GM19099 (cell line): Measurements from ENCODE around the gene STX3.

Experiments
- POLR2A ChIP-seq: IDR thresholded peaks from 3 replicates; pipeline ENCODE4 v1.6.1; 2011; ENCODE audit warnings: low read depth; ENCODE audit not compliant: insufficient read length; ENCODE audit errors: extremely low read depth

STX3 gene

DNA sequence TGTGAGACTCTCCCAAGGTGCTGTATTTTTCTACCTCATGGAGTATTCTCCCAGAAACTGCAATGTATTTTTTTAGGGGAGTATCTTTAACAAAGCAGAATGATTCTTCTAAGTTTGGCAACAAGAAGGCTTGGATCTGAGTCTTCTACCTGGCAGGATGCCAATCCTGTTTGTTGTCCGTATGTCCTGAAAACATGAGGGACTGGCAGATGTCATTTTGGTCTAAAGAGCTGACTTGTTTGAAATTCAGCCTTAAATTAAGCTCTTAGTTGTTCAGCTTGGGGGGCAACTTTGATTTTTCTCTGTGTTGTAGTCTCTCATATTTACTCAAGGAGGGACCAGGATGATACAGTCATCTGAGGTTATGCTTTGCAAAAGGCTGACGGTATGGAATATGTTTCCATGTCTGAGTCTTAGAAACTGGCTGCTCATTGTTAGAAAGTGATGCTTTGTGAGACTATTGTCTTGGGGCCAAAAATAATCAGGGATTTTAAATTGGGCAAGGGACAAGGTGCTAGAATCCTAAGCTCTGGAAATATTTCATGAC, 46.1 kb downstream of the STX3 start:
- no peak for TF ChIP-seq POLR2A

DNA sequence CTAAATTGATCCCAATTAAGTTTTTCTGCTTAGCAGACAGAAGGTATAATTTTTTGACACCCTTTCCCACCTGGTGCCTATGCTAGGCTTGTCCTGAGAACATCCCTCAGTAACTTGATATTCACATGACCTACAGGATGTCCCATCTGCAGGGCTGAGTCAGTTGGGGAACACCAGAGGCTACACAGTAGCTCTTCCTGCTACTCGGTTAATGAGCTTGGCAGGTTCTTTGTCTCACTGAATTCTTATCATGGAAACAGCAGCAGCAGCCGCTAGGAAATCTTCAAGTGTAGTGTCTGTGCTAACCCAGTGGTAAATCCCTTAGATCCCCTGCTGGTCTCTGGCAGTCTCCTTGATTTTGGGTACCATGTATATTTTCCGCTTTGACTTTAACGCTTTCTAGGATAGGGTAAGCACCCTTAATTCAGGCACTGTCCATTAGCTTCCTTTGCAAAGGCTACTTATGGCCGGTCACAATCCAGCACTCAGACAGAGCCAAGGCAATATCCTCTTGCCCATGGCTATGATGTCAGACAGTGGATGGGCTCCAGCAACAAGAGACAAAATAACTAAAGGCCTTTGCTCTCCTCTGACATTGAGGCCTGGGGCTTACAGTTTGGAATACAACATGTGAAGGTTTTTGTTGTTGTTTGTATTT, 46.9 kb downstream of the STX3 start:
- TF ChIP-seq POLR2A = no peak

DNA sequence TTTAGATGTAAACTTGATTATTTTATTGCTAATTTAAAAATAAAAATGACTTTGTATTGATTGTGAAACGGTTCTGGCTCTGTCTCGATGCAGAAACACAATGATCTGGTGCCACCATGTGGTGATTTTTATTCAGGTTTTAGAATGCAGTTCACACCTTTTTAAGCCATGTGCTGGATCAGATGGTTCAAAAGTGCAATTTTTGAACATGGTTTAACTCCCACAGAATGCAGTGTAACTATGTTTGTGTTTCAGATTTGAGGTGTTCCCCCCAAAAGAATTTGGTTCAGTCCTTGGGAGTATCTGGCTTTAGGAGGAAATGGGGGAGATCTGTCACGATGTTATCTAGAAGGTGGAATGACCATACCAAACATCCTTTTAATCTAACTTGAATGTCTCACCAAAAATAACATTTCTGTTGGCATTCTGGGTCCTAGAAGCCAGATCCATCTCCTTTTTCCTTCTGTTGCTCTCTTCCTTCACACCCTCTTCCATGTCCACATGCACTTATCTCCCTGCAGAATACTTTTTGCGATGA, 47.5 kb downstream of the STX3 start:
- TF ChIP-seq POLR2A = no peak

DNA sequence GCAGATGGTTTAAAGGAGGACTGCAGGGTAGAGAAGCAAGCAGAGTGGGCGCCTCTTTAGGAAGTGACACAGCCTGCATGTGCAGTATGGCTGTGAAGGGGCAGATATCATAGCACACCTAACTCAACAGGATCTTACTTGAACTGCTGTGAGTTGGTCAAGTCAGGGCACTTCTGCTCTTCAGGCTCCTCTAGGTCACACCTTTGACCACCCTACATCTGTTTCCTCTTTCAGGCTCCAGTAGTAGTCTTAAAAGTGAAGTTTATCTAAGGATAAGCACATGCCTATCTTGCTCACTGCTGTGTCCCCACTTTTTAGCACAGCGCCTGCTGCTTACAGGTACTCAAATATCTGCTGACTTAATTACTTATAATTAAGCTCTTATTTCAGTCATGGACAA, 48.9 kb downstream of the STX3 start:
- no peak for TF ChIP-seq POLR2A

DNA sequence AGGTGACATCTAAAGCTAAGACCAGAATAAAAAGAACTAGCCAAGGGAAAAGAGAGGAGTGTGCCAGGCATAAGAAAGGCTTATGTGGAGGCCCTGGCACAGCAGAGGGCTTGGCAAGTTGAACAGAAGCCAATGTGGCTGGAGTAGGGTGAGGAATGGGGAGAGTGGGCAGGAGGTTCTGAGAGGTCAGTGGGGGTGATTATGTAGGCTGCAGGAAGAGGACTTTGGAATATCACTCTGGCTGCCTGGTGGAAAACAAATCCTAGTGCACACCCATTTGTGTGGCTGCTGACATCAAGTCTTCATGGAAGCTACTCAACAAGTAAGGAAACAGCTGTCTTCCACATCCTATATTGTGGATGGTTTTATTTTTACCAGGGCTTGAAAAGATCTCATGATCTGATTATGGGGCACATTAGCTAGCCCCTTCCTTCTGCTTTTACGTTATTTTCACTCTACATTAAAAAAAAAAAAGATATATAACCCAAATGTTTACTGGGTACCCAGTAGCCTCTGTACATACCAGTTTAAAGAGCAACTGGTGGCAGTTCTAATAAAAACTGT, 52.0 kb downstream of the STX3 start:
- TF ChIP-seq POLR2A = no peak

DNA sequence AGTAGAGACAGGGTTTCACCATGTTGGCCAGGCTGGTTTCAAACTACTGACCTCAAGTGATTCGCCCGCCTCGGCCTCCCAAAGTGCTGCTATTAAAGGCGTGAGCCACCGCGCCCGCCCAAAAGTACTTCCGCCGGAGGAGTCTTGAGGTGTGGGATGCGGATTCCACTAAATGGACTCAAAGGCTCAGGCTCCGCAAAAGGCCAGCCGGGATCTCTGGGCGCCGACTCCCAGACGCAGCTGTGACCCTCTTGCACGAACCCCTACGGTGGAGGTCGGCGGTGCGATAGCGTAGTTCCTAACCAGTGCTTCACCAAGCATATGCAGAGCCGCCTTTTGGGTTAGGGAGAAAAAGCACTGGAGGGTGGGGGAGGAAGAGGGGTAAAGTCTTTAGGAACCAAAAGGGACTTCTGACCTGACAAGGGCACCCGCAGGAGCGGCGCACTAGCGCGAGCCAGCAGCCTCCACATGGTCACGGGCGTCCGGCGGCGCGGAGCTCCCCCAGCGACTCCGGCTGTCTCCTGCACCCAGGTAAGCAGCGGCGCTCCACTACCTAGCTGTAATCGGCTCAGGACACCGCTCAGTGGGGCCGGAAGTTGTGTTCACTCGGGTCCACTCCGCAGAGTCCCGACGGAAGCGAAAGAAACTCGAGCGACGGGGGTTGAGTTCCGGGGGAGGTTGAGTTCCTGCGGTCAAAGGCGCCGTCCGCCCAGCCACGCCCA, 55.2 kb downstream of the STX3 start, which contains the start of gene MRPL16:
Gene MRPL16 (minus strand): TSS at position 590 of the 722 bp plus-strand sequence. CDS start 120 bp downstream, at position 470.
- TF ChIP-seq POLR2A = peak; percentile 91

DNA sequence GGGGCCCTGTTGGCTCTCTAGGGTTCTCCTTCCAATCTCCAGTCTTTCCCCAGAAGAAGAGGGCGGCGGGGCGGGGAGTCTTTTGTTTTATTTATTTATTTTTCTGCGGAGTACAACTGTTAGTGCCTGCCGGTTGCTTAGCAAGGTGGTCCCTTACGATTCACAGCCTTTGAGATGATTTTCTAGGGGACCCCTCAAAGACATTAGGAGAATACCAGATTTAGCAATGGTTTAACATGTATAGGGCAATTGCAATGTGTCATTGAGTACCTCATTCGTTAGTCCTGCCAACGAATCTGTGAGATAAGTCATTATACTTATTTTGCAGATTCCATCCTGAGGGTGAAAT, 55.7 kb downstream of the STX3 start:
- no peak for TF ChIP-seq POLR2A

DNA sequence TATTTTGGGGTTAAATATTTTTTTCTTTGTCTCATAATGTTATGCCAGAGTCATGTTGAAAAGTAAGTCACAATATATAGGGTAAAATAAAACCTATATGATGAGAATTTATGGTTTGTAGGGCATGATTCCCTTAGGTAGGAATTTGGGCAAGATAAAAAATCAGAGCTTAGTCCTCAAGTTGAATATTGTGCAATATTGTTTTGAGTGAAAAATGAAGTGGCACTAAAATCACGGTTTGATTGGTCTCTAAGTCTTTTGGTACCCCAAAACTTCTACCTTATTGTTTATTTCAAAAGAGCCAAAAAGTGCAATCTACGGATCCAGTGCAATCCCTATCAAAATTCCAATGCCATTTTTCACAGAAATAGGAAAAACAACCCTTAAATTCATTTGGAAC, 57.0 kb downstream of the STX3 start:
- TF ChIP-seq POLR2A = no peak

DNA sequence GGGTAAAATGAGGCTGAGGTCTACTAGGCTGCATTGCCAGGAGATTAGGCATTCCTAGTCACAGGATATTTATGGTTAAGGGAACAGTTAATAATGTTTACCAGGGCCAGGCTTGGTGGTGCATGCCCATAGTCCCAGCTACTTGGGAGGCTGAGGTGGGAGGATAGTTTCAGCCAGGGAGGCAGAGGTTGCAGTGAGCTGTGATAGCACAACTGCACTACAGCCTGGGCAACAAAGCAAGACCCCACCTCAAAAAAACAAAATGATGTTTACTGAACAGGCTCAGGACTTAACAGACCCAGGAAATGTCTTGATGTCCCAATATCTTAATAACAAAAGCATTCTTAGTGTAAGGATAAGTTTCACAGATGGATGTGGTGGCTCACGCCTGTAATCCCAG, 58.2 kb downstream of the STX3 start:
- TF ChIP-seq POLR2A = no peak

DNA sequence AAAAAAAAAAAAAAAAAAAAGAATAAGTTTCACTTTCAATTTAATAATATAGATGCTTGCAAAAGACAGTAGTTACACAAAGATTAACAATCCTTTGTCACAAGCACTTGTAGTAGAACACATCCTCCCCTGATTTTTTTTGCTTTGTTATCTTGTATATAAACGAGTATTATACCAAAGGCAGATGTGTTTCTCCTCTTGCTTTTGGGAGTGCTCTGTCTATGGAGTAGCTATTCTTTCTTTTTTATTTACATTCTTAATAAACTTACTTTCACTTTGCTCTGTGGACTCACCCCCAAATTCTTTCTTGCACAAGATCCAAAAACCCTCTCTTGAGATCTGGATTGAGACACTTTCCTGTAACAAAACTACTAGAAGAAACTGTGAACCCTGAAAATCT, 58.8 kb downstream of the STX3 start:
- no peak for TF ChIP-seq POLR2A

DNA sequence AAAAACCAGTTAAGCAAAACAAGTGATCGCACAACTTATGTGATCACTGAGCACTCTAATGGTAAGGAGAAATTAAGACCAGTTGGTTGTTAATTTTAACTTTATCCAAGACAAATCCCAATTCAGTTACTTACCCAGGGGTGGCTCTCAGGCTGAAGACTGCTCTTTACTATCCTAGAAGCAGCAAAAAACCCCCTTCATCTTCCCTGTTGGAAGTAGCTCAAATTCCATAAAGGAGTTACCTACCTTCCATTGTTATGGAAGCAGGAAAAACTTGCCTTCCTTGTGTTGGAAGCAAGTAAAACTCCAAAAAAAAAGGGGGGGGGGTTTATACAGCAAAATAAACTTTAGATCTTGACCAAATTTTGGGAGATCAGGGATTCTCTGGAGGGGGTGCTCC, 60.6 kb downstream of the STX3 start:
- TF ChIP-seq POLR2A = no peak

DNA sequence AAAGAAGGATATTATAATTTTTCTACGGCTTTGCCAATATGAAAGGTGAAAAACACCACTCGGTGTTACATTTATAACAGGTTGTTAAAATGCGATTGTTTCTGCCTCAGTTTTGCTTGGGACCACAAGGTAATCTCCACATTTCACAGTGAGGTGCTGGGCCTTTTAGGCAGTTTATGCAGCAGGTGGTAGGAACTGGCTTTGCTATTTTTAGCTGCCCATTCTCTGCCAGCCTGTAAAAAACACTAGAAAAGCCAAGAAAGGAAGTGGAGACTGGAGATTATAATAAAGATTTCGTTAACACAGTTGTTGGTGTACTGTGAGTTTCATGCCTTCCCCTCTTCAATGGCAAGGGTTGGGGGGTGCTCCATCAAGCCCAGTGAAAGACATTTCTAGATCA, 63.4 kb downstream of the STX3 start:
- TF ChIP-seq POLR2A = no peak

DNA sequence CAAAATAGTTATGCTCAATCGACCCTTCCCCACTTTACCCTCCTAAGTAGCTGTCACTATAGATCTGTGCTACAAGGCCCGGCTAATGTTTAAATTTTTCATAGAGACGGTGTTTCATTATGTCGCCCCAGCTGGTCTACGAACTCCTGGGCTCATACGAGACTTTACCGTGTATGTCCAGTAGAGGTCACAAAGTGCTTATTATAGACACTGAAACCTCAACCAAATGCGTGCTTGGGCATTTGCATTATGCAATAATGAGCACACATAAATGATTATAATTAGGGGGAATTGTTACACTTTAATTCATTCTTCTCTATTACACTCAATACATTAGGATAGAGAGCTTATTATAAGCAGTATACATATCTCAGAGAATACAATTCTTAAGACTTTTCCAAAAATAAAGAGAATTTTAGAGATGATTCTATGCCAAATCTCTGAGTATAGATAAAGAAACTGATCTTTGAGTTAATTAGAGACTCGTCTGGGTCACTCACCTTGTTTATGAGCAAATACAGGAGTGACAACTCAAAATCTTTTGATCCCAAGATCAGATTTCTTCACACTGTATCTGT, 67.9 kb downstream of the STX3 start:
- TF ChIP-seq POLR2A = no peak

DNA sequence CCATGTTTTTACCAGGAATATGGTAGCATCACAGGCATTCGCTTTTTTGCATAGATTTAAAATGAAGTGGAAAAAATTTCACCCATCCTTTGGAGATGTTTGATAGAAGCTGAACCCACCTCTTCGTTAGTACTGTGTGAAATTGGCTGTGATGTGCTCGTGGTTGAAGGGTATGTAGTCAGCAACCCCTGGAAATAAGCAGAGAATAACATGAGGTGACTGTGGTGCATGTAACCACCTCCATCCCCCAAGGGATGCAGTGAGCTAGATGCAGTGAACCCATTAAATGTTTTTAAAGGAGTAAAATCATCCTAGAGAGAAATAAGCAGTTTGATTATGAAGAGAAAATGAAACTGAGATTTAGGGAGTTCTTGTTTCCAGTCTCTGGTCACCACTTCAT, 74.2 kb downstream of the STX3 start:
- no peak for TF ChIP-seq POLR2A

DNA sequence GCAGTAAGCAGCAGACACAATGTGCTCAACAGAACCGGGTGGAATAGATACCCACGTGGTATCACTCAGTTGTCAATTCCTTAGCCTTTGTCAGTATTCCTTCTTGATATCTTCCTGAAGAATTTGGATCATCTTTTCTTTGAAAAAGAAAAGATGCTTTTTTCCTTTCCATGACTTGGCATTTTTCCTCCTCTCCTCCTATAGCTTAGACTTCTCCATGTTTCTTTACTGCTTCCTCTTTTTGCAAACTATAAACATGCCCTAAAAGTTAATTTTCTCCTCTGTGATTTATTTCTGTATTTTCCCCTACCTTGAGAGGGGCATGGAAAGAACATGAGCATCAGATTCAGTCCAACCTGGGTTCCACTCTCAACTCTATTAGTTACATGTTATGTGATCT, 78.4 kb downstream of the STX3 start:
- no peak for TF ChIP-seq POLR2A
